Heart left ventricle (tissue), 13 donors: ENCODE results near the gene SLC37A2.

ENCODE experiments used
- POLR2A ChIP-seq, 2 donors: fragments of 450-650 bp; IDR thresholded peaks; one replicate each; pipeline ENCODE4 v1.6.1; 2017; ENCODE audit warnings: antibody characterized with exemption in 2 of 2, mild to moderate bottlenecking in 2 of 2, moderate library complexity in 2 of 2
- TF ChIP-seq, protein P1 (sequence below), 12 donors: fragments of 200-600 bp; sonication (generic) in 4 of 12; IDR thresholded peaks; one replicate each; pipeline versions ENCODE4 v1.5.0 to v1.8.0; 2018 to 2022; ENCODE audit warnings: antibody characterized with exemption in 12 of 12, mild to moderate bottlenecking in 5 of 12
- donor health status: ischemic (EF 13 %, LVEDD 7.1; RV severe dilation, severe dysfunction).
- donor health status: DM: no; HTN: yes; CAD: no.
- donor health status: DM: no; HTN: no; CAD: no.
- donor health status: ischemic (EF 25% LVEDD 6.9; RV normal size, moderate dysfunction).
- donor health status: ischemic (EF 25% LVEDD 5.7; RV mildly dilated, moderate dysfunction).
- donor health status: ischemic (EF 35%, LVEDD 5.7; RV mildly dilated, moderate dysfunction).
- donor health status: nonischemic (EF 11% LVEDD 7.7; RV severe dilation, severe dysfunction).
- donor health status: DM: yes; HTN: yes; CAD: no.
- donor health status: PGD.
- donor health status: ischemic (EF 29% LVEDD 5.4; RV normal size, mild dysfunction).
- donor health status: nonischemic (EF 23%, LVEDD 6.1; RV moderate dilation, normal function).

- TF ChIP-seq POLR2A (IDR thresholded peaks at IDR 0.05) = no peak
- TF ChIP-seq, protein P1, sequence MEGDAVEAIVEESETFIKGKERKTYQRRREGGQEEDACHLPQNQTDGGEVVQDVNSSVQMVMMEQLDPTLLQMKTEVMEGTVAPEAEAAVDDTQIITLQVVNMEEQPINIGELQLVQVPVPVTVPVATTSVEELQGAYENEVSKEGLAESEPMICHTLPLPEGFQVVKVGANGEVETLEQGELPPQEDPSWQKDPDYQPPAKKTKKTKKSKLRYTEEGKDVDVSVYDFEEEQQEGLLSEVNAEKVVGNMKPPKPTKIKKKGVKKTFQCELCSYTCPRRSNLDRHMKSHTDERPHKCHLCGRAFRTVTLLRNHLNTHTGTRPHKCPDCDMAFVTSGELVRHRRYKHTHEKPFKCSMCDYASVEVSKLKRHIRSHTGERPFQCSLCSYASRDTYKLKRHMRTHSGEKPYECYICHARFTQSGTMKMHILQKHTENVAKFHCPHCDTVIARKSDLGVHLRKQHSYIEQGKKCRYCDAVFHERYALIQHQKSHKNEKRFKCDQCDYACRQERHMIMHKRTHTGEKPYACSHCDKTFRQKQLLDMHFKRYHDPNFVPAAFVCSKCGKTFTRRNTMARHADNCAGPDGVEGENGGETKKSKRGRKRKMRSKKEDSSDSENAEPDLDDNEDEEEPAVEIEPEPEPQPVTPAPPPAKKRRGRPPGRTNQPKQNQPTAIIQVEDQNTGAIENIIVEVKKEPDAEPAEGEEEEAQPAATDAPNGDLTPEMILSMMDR (IDR thresholded peaks at IDR 0.05) = no peak
Observed at GRCh38 chr11:125128450-125128849, 65.3 kb downstream of the SLC37A2 start.
